Neuronal stem cell (in vitro differentiated cells): ENCODE results near the gene RPL41.

Source experiments
- DNase-seq: peaks from one replicate; pipeline ENCODE4 v3.0.0-alpha.2; 2013; ENCODE audit warnings: low spot score
- H2AFZ ChIP-seq: one replicate; pipeline ENCODE4 v1.6.1; 2013; ENCODE audit warnings: mild to moderate bottlenecking, low read length, inconsistent platforms
- H2AK5ac ChIP-seq: 2 replicates; pipeline ENCODE4 v1.6.1; 2013; ENCODE audit warnings: low read depth, mild to moderate bottlenecking, inconsistent platforms, low read length, moderate library complexity, mixed read lengths
- H2BK120ac ChIP-seq: 2 replicates; pipeline ENCODE4 v1.6.1; 2013; ENCODE audit warnings: low read depth, mild to moderate bottlenecking, inconsistent platforms, low read length, moderate library complexity, mixed read lengths
- H2BK12ac ChIP-seq: one replicate; pipeline ENCODE4 v1.6.1; 2013; ENCODE audit warnings: low read length, inconsistent platforms
- H2BK15ac ChIP-seq: 2 replicates; pipeline ENCODE4 v1.6.1; 2013; ENCODE audit warnings: mild to moderate bottlenecking, low read length, inconsistent platforms, mixed read lengths
- H2BK5ac ChIP-seq: one replicate; pipeline ENCODE4 v1.6.1; 2013; ENCODE audit warnings: inconsistent platforms, mild to moderate bottlenecking, low read length, moderate library complexity
- H3K14ac ChIP-seq: one replicate; pipeline ENCODE4 v1.6.1; 2013; ENCODE audit warnings: low read length, inconsistent platforms
- H3K18ac ChIP-seq: 2 replicates; pipeline ENCODE4 v1.6.1; 2013; ENCODE audit warnings: low read length, inconsistent platforms
- H3K23ac ChIP-seq: 2 replicates; pipeline ENCODE4 v1.6.1; 2013; ENCODE audit warnings: low read depth, mild to moderate bottlenecking, mixed read lengths, low read length, inconsistent platforms; ENCODE audit not compliant: poor library complexity
- H3K27ac ChIP-seq: replicated peaks from 3 replicates; pipeline ENCODE4 v1.5.1; 2013; ENCODE audit warnings: low read length, inconsistent platforms
- H3K27me3 ChIP-seq, 3 experiments: 2 replicates each; pipeline ENCODE4 v1.6.1; 2013; ENCODE audit warnings: low read length in 3 of 3, mild to moderate bottlenecking in 2 of 3, inconsistent platforms in 1 of 3, low read depth in 1 of 3, mixed read lengths in 1 of 3, moderate library complexity in 1 of 3; ENCODE audit not compliant: control insufficient read depth in 3 of 3, insufficient read depth in 3 of 3
- H3K36me3 ChIP-seq, 2 donors: replicated peaks in 1 of 2; 2 replicates each; pipeline ENCODE4 v1.6.1; 2013; ENCODE audit warnings: low read length in 2 of 2; ENCODE audit not compliant: control insufficient read depth in 2 of 2, insufficient read depth in 2 of 2
- H3K4ac ChIP-seq: 2 replicates; pipeline ENCODE4 v1.6.1; 2013; ENCODE audit warnings: inconsistent platforms, mild to moderate bottlenecking, low read length, moderate library complexity
- H3K4me1 ChIP-seq, 2 donors: 1 replicate in 1 of 2; 2 replicates in 1 of 2; pipeline ENCODE4 v1.6.1; 2013; ENCODE audit warnings: low read length in 2 of 2, low read depth in 1 of 2; ENCODE audit not compliant: control insufficient read depth in 2 of 2, insufficient read depth in 1 of 2
- H3K4me2 ChIP-seq: one replicate; pipeline ENCODE4 v1.6.1; 2013; ENCODE audit warnings: mild to moderate bottlenecking, low read length, inconsistent platforms; ENCODE audit not compliant: insufficient read depth, poor library complexity, severe bottlenecking
- H3K4me3 ChIP-seq, 2 donors: 2 replicates each; pipeline ENCODE4 v1.5.1; 2013; ENCODE audit warnings: low read length in 2 of 2, mild to moderate bottlenecking in 2 of 2, inconsistent platforms in 1 of 2, moderate library complexity in 1 of 2
- H3K79me1 ChIP-seq: one replicate; pipeline ENCODE4 v1.6.1; 2013; ENCODE audit warnings: low read depth, mild to moderate bottlenecking, inconsistent platforms, low read length, moderate library complexity
- H3K9ac ChIP-seq: one replicate; pipeline ENCODE4 v1.6.1; 2013; ENCODE audit warnings: mild to moderate bottlenecking, low read depth, low read length, inconsistent platforms; ENCODE audit not compliant: poor library complexity
- H3K9me3 ChIP-seq, 2 donors: replicated peaks in 1 of 2; 2 replicates each; pipeline versions ENCODE3 to v1.6.1; 2013; ENCODE audit warnings: low read length in 2 of 2, mild to moderate bottlenecking in 2 of 2, inconsistent platforms in 1 of 2, low read depth in 1 of 2, mixed read lengths in 1 of 2, moderate library complexity in 1 of 2; ENCODE audit not compliant: control insufficient read depth in 2 of 2, insufficient read depth in 1 of 2
- H4K8ac ChIP-seq: one replicate; pipeline ENCODE4 v1.6.1; 2013; ENCODE audit warnings: low read depth, mild to moderate bottlenecking, inconsistent platforms, low read length, moderate library complexity
- H4K91ac ChIP-seq: one replicate; pipeline ENCODE4 v1.6.1; 2013; ENCODE audit warnings: low read length, low read depth, mild to moderate bottlenecking, inconsistent platforms; ENCODE audit not compliant: poor library complexity
- WGBS, 2 donors: extraction: QIAGEN DNeasy Blood & Tissue Kit; methylation state at CpG; one replicate each; pipeline ENCODE4 v1.1.7; 2013; ENCODE audit warnings: missing lambda C conversion rate in 2 of 2, mixed read lengths in 1 of 2; ENCODE audit not compliant: insufficient read length in 2 of 2, insufficient replicate concordance in 1 of 2; ENCODE audit errors: extremely low coverage in 2 of 2; 5-methylcytosine and 5-hydroxymethylcytosine counted together

The RPL41 gene

DNA sequence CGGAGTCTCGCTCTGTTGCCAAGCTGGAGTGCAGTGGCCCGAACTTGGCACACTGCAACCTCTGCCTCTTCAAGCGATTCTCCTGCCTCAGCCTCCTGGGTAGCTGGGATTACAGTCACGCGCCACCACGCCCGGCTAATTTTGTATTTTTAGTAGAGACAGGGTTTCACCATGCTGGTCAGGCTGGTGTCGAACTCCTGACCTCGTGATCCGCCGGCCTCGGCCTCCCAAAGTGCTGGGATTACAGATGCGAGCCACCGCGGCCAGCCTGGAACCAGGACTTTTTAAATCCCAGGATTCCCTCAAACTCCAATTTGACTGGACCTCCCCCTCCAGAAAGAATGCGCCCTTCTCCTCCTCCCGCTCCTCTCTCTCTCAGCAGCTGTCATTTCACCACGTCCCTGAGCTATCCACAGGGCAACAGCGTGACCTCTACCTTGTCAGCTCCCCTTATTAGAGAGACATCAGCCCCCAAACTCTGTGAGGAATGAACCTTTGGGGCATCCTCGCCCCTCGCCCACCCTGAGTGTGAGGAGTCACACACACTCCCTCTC, 13.6 kb downstream of the RPL41 start:
- WGBS, 2 donors, result no CpG with 5 or more reads among the region's 22 CpGs
- peak overlapping the region in 1 of 2 donors; percentile 83 for H3K4me3 ChIP-seq
- no peak overlapping the region for H2BK12ac ChIP-seq
- no peak overlapping the region for H2BK5ac ChIP-seq
- no peak overlapping the region for H3K4me2 ChIP-seq
- H3K36me3 ChIP-seq, result peaks cover 33 to 47% of the 10 kb centered on the region in 2 donors
- no peak for DNase-seq
- H3K9ac ChIP-seq, result no peak overlapping the region
- no peak overlapping the region for H3K27ac ChIP-seq
- peaks cover 13% of the 10 kb centered on the region in 2 donors for H3K4me1 ChIP-seq
- H4K91ac ChIP-seq, result no peak overlapping the region
- no peak overlapping the region for H2BK120ac ChIP-seq
- no peaks in the 10 kb centered on the region for H3K27me3 ChIP-seq
- H3K18ac ChIP-seq, result no peak overlapping the region
- no peak overlapping the region for H2AK5ac ChIP-seq
- H3K79me1 ChIP-seq, result no peaks in the 10 kb centered on the region
- no peaks in the 10 kb centered on the region for H3K9me3 ChIP-seq
- H3K23ac ChIP-seq, result no peak overlapping the region
- no peak overlapping the region for H4K8ac ChIP-seq
- no peak overlapping the region for H2AFZ ChIP-seq
- H3K14ac ChIP-seq, result no peak overlapping the region
- no peak overlapping the region for H2BK15ac ChIP-seq
- no peak overlapping the region for H3K4ac ChIP-seq

GRCh38 chr12:56130876-56131275, 14.4 kb downstream of the RPL41 start:
- Histone ChIP-seq H3K14ac (no peak overlapping the region), H2BK15ac (no peak overlapping the region), H4K91ac (no peak overlapping the region), H2BK12ac (no peak overlapping the region), H3K79me1 (no peaks in the 10 kb centered on the region), H2AK5ac (no peak overlapping the region), H3K36me3 (peaks cover 33 to 55% of the 10 kb centered on the region in 2 donors), H3K4me3 (no peak overlapping the region), H2BK120ac (no peak overlapping the region), H2AFZ (no peak overlapping the region), H3K23ac (no peak overlapping the region), H3K27me3 (no peaks in the 10 kb centered on the region), H3K18ac (no peak overlapping the region), H4K8ac (no peak overlapping the region), H2BK5ac (no peak overlapping the region), H3K9me3 (no peaks in the 10 kb centered on the region), H3K4me1 (peaks cover 13% of the 10 kb centered on the region in 2 donors), H3K27ac (no peak overlapping the region), H3K9ac (no peak overlapping the region), H3K4me2 (no peak overlapping the region), H3K4ac (no peak overlapping the region)
- WGBS, 2 donors, result no CpG with 5 or more reads among the region's 4 CpGs
- no peak for DNase-seq

GRCh38 chr12:56134897-56135296, 18.5 kb downstream of the RPL41 start:
- Histone ChIP-seq H2AK5ac (no peak overlapping the region), H2AFZ (no peak overlapping the region), H2BK5ac (no peak overlapping the region), H3K14ac (no peak overlapping the region), H3K23ac (no peak overlapping the region), H2BK12ac (no peak overlapping the region), H3K4ac (no peak overlapping the region), H4K91ac (no peak overlapping the region), H3K4me2 (no peak overlapping the region), H3K27ac (no peak overlapping the region), H3K9me3 (peaks cover 0 to 4% of the 10 kb centered on the region in 2 donors), H4K8ac (no peak overlapping the region), H3K18ac (no peak overlapping the region), H3K4me3 (no peak overlapping the region), H3K79me1 (no peaks in the 10 kb centered on the region), H2BK120ac (no peak overlapping the region), H2BK15ac (no peak overlapping the region), H3K36me3 (peaks cover 59 to 95% of the 10 kb centered on the region in 2 donors), H3K9ac (no peak overlapping the region), H3K4me1 (peaks cover 0 to 2% of the 10 kb centered on the region in 2 donors), H3K27me3 (no peaks in the 10 kb centered on the region)
- WGBS, 2 donors, result no CpG with 5 or more reads among the region's 6 CpGs
- no peak for DNase-seq

DNA sequence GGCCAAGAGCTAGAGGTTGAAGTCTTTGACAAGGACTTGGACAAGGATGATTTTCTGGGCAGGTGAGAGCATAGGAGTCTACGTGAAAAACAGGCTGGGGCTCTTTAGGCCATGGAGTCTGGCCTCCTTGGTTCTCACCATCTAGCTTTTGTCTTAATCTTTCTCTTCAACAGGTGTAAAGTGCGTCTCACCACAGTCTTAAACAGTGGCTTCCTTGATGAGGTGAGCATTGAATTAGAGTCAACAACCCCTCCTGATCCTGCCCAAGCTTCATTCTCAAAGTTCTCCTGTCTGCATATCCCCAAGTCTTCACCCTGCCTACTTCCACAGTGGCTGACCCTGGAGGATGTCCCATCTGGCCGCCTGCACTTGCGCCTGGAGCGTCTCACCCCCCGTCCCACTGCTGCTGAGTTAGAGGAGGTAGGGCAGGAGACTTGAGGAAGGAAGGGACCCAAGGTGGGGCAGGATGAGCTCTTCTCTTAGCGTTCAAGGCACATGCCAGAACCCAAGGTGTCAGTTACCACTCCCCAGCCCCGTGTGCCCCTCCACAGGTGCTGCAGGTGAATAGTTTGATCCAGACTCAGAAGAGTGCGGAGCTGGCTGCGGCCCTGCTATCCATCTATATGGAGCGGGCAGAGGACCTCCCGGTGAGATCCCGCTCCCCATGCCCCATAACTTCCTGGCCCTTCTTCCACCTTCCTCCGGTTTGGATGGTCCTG, 21.6 kb downstream of the RPL41 start:
- Histone ChIP-seq H3K79me1 (no peaks in the 10 kb centered on the region), H2BK12ac (no peak overlapping the region), H3K4me2 (no peak overlapping the region), H3K23ac (peak overlapping the region; percentile 1), H3K18ac (no peak overlapping the region), H3K36me3 (peaks cover 56 to 94% of the 10 kb centered on the region in 2 donors), H4K91ac (no peak overlapping the region), H2BK5ac (no peak overlapping the region), H2AFZ (no peak overlapping the region), H2BK120ac (no peak overlapping the region), H3K4me1 (no peaks in the 10 kb centered on the region), H2AK5ac (no peak overlapping the region), H3K9ac (peak overlapping the region; percentile 15), H3K27ac (no peak overlapping the region), H3K9me3 (peaks cover 0 to 4% of the 10 kb centered on the region in 2 donors), H4K8ac (no peak overlapping the region), H3K27me3 (no peaks in the 10 kb centered on the region), H3K4me3 (no peak overlapping the region), H3K4ac (no peak overlapping the region), H3K14ac (no peak overlapping the region), H2BK15ac (no peak overlapping the region)
- no CpG with 5 or more reads among the region's 14 CpGs for WGBS, 2 donors
- DNase-seq, result no peak
